Ectodermal cell (in vitro differentiated cells): Measurements from ENCODE around the gene CDYL.

Experiments
- H3K27ac ChIP-seq: 2 replicates; pipeline ENCODE4 v1.7.0; 2013; ENCODE audit warnings: mild to moderate bottlenecking, low read depth, low read length; ENCODE audit not compliant: insufficient read depth, poor library complexity, severe bottlenecking
- H3K27me3 ChIP-seq: 2 replicates; pipeline ENCODE4 v1.7.0; 2013; ENCODE audit warnings: mild to moderate bottlenecking, low read length; ENCODE audit not compliant: insufficient read depth, control insufficient read depth, poor library complexity, severe bottlenecking
- H3K36me3 ChIP-seq: one replicate; pipeline ENCODE4 v1.7.0; 2013; ENCODE audit warnings: low read length; ENCODE audit not compliant: control insufficient read depth, insufficient read depth
- H3K4me1 ChIP-seq: one replicate; pipeline ENCODE4 v1.7.0; 2013; ENCODE audit warnings: low read length; ENCODE audit not compliant: control insufficient read depth, insufficient read depth
- H3K4me3 ChIP-seq: 2 replicates; pipeline ENCODE4 v1.7.0; 2013; ENCODE audit warnings: low read depth, low read length, control low read depth; ENCODE audit not compliant: insufficient read depth
- H3K9me3 ChIP-seq: 2 replicates; pipeline ENCODE4 v1.7.0; 2013; ENCODE audit warnings: mild to moderate bottlenecking, low read length, moderate library complexity; ENCODE audit not compliant: control insufficient read depth
- WGBS, 2 experiments: methylation state at CpG; one replicate each; pipeline ENCODE4 v1.1.7; 2013; ENCODE audit warnings: missing lambda C conversion rate in 2 of 2; 5-methylcytosine and 5-hydroxymethylcytosine counted together

Gene CDYL

DNA sequence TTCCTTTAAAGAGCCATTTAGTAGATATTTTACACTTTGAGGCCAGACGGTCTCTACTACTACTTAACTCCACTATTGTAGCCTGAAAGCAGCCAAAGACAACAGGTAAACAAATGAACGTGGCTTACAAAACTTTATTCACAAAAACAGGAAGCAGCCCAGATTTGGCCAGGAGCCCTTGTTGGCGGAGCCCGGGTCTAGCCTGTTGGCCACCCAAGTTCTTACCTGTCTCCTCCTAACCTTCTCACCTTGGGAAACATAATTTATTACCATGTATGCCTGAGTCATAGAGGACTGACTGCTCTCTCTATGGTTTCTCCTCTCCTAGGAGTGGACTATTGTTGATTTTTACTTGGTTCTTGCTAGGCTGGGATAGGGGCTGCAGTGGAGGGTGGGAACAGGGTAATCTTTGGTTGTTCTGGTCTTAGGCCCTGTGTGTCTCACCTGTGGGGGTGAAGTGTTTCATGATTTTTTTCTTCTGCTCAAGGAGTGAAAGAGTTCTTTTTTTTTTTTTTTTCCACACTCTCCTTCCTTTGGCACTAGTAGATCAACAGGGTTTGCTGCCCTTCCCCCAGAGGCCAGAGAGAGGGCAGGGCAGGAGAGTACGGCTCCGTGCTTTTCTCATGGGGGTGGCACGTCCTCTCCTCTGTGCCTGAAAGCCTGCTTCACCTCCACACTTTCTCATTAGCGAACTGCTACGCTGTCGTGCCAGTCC is 137.7 kb downstream of the CDYL start:
- H3K9me3 ChIP-seq: no peaks in the 10 kb centered on the region
- WGBS, 2 experiments: 83 to 86% methylated on average over 10 of the region's 10 CpGs
- H3K4me3 ChIP-seq: no peak overlapping the region
- no peaks in the 10 kb centered on the region for H3K27me3 ChIP-seq
- H3K36me3 ChIP-seq: no peaks in the 10 kb centered on the region
- H3K27ac ChIP-seq: no peak overlapping the region
- peaks cover 7% of the 10 kb centered on the region for H3K4me1 ChIP-seq

DNA sequence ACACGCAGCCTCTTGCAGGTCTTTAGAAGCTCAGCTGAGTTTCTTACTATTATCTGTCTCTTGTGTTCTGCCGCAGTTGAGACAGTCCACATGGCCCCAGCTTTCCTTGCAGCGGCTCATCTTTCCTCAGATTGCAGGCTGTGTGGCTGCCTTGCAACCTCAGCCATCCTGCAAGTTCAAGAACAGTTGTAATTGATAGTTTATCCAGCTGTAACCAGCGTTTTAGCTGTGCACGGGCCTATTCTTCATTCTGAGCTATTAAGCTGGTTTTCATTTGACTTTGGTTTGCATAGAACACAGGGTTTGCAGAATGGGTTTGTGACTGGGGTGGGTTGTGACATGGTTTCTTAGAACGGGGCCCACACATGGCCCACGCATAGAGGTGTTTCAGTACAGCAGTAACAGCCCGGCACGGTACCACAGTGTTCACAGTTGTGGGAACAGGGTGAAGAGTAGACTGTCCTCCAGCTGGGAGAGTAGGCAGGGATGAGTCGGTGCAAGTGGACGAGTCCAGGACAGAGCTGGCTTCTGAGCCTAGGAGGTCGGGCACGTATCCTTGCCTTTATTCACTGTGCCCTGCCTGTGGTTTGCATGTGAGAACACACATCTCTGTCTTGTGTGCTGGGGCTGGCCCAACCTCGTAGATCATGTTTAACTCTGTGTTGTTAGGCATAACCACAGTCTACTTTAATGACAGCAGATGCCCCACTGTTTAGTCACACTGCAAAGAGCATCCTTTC is 138.4 kb downstream of the CDYL start:
- WGBS, 2 experiments: 81 to 82% methylated on average over 14 of the region's 14 CpGs
- Histone ChIP-seq H3K4me3 (no peak overlapping the region), H3K27me3 (no peaks in the 10 kb centered on the region), H3K9me3 (no peaks in the 10 kb centered on the region), H3K27ac (no peak overlapping the region), H3K4me1 (peaks cover 7% of the 10 kb centered on the region), H3K36me3 (no peaks in the 10 kb centered on the region)

DNA sequence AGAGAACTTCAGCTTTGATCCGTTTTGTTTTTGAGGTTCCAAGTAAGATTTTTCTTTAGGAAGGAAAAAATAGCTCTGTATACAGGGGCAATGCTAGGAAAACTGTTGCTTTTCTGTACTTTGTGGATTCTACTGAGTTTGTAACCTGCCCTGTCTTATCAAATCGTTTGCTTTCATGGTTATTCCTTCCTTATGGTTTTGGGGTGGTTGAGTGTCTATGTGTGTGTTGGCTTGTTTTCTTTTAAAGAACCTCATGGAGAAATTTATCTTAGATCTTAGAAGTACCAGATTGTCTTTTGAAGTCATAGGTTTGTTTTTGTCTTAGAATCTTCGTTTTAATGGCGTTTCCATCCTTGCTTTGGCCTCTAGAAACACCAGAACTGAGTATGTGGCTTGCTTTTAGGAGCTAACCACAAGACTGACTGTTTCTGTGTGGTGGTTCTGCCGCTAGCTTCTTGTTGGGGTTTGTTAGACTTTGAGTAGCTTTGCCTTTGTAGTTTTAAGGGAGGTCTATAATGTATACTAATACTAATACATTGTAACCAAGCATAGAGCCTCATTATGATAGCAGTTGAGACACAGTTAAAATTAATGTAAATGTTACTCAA is 140.9 kb downstream of the CDYL start:
- no peaks in the 10 kb centered on the region for H3K27me3 ChIP-seq
- H3K4me3 ChIP-seq: no peak overlapping the region
- H3K27ac ChIP-seq: no peak overlapping the region
- peaks cover 7% of the 10 kb centered on the region for H3K4me1 ChIP-seq
- 70 to 71% methylated on average over 5 of the region's 5 CpGs for WGBS, 2 experiments
- no peaks in the 10 kb centered on the region for H3K9me3 ChIP-seq
- no peaks in the 10 kb centered on the region for H3K36me3 ChIP-seq

DNA sequence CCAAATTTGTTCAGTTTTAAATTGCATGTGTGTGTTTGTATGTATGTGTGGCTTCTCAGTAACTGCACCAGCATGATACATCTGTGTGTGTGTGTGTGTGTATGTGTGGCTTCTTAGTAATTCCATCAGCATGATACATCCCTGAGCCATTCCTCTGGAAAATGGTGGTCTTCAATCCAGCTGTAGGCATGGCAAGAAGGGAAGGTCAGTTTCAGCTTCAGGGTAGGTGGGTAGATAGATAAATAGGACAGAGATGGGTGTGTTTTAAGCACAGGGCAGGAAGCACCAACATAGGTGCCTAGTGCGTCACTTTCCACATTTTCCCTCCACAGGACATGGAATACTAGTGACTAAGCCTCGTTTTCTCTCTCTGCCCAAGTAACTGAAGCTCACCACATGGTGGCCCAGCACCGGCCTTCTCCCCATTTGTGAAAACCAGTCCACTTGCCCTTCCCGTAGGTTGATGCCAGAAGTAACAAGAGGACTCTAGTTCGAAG is 144.8 kb downstream of the CDYL start:
- WGBS, 2 experiments: 93 to 94% methylated on average over 5 of the region's 5 CpGs
- Histone ChIP-seq H3K9me3 (no peaks in the 10 kb centered on the region), H3K4me3 (no peak overlapping the region), H3K27me3 (no peaks in the 10 kb centered on the region), H3K27ac (no peak overlapping the region), H3K4me1 (peaks cover 5% of the 10 kb centered on the region), H3K36me3 (no peaks in the 10 kb centered on the region)

DNA sequence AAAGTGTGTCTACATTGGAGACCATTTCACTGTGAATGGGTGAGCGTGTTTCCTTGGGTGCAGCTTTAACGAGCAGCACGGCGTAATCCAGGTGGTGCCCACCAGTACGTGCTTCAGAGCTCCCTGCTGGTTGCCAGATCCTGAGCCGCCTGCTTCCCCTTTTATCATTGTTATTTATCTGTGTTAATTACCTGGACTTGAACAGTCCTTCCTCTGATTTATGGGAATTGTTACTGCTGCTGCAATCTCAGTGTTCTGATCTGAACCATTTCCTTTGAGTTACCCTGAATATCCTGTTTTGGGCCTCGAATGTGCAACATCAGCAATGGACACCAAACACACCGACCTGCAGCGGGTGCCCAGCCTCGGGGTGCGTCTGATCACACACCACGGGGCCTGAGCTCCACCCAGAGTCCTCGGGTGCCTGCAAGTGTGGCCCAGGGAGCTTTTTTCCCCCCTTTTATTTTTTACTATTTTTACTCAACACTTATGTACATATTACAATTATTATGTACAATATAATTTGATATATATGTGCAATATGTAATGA is 146.4 kb downstream of the CDYL start:
- Histone ChIP-seq H3K9me3 (no peaks in the 10 kb centered on the region), H3K4me3 (no peak overlapping the region), H3K36me3 (no peaks in the 10 kb centered on the region), H3K4me1 (peaks cover 5% of the 10 kb centered on the region), H3K27ac (no peak overlapping the region), H3K27me3 (no peaks in the 10 kb centered on the region)
- 93 to 95% methylated on average over 13 of the region's 13 CpGs for WGBS, 2 experiments

DNA sequence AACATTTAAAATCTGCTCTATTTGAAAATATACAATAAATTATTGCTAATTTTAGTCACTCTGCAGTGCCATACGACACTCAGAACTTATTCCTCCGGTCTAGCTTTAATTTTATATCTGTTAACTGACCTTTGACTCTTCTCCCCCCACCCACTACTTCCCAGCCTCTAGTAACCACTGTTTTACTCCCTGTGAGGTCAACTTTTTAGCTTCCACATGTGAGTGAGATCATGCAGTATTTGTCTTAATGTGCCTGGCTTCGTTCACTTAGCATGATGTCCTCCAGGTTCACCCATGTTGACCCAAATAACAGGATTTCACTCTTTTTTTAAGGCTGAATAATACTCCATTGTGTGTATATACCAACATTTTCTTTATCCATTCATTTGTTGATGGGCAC is 146.9 kb downstream of the CDYL start:
- H3K4me1 ChIP-seq: peaks cover 5% of the 10 kb centered on the region
- WGBS, 2 experiments: 93 to 99% methylated on average over 3 of the region's 3 CpGs
- H3K27ac ChIP-seq: no peak overlapping the region
- no peaks in the 10 kb centered on the region for H3K27me3 ChIP-seq
- H3K9me3 ChIP-seq: no peaks in the 10 kb centered on the region
- no peak overlapping the region for H3K4me3 ChIP-seq
- H3K36me3 ChIP-seq: no peaks in the 10 kb centered on the region

DNA sequence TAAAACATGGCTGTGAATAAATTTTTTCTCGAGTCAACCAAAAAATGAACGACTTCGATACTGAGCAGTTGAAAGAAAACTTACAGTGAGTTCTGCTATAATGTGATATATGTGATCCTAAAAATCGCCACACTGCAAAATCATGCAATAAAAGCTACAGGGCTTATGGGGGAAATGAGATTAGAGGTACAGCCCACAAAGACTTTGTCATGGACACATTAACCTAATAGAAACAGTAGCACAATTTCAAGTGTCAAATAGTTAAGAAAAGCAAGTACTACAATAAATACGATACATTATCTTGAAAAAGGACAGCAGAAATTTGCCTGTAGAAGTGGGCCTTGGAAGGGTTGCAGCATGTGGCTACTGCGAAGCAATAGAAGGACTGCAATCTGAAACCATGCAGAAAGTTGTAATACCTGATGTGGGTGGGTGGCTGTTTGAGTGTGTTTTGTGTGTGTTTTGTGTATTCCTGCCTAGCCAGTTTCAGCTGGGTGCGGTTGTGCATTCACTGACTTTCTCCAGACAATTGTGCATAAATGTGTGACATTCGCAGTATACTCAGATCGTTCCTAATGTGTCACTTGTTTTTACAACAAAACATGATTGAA is 148.6 kb downstream of the CDYL start:
- Histone ChIP-seq H3K9me3 (no peaks in the 10 kb centered on the region), H3K4me3 (no peak overlapping the region), H3K27ac (peak overlapping the region; percentile 5), H3K4me1 (peaks cover 5% of the 10 kb centered on the region), H3K36me3 (no peaks in the 10 kb centered on the region), H3K27me3 (no peaks in the 10 kb centered on the region)
- 91 to 98% methylated on average over 9 of the region's 9 CpGs for WGBS, 2 experiments

DNA sequence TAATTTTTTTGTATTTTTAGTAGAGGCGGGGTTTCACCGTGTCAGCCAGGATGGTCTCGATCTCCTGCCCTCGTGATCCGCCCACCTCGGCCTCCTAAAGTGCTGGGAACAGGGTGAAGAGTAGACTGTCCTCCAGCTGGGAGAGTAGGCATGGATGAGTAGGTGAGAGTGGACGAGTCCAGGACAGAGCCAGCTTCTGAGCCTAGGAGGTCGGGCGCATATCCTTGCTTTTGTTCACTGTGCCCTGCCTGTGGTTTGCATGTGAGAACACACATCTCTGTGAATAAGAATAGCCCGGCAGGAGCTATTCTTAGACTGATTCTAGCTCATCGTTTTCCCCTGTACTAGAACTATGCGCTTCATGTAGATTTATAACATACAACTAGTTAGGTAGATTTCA is 149.4 kb downstream of the CDYL start:
- no peak overlapping the region for H3K27ac ChIP-seq
- H3K36me3 ChIP-seq: no peaks in the 10 kb centered on the region
- no peaks in the 10 kb centered on the region for H3K27me3 ChIP-seq
- 38 to 39% methylated on average over 11 to 12 of the region's 12 CpGs for WGBS, 2 experiments
- H3K4me1 ChIP-seq: peaks cover 9% of the 10 kb centered on the region
- H3K9me3 ChIP-seq: no peaks in the 10 kb centered on the region
- H3K4me3 ChIP-seq: no peak overlapping the region

DNA sequence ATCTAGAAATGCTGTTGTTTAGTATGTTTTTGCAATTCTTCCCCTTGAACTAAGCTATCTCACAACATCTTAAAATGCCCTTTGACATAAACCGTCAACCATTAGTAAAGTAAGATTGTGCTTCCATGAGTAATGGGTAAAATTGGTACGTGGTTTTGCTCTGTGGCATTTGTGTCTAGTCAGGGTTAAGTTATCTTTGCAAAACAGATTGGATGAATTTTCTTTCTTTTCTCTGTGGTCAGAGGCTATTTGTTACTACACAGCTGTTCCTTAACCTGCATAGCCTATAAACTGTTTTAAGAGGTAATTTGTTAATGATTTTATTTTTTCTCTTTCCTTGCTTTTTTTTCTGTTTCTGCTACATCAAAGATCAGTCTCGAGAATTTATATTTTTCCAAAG is 152.2 kb downstream of the CDYL start:
- no peaks in the 10 kb centered on the region for H3K9me3 ChIP-seq

More for the DNA sequence above, 152.2 kb downstream of the CDYL start:
- WGBS, 2 experiments: 94 to 100% methylated on average over 1 to 2 of the region's 3 CpGs
- Histone ChIP-seq H3K27me3 (no peaks in the 10 kb centered on the region), H3K4me1 (peaks cover 21% of the 10 kb centered on the region), H3K36me3 (no peaks in the 10 kb centered on the region), H3K27ac (no peak overlapping the region), H3K4me3 (no peak overlapping the region)
